Limb (tissue), 2 donors: Measurements from ENCODE around the gene FXR1.
"Not testable (repeated sequence)": the region's sequence is repeated elsewhere in the genome, so short reads cannot be mapped to it uniquely, and the experiment has no call there.

Experiments
- DNase-seq, 2 donors: peaks; one replicate each; pipeline ENCODE4 v3.0.0-alpha.2; 2016; ENCODE audit errors: extremely low spot score in 2 of 2

FXR1 gene

GRCh38 chr3:180932819-180933218 is 20.3 kb downstream of the FXR1 start:
- DNase-seq = no peak

- no peak for DNase-seq
Measured at GRCh38 chr3:180934638-180935037, 22.2 kb downstream of the FXR1 start.

- no peak for DNase-seq
Measured at GRCh38 chr3:180940826-180941225, 28.4 kb downstream of the FXR1 start.

GRCh38 chr3:180947761-180948390 is 35.4 kb downstream of the FXR1 start:
- DNase-seq = no peak

GRCh38 chr3:180959691-180960090 is 47.2 kb downstream of the FXR1 start:
- DNase-seq = no peak

- no peak for DNase-seq
Measured at GRCh38 chr3:180961087-180961486, 48.6 kb downstream of the FXR1 start.

GRCh38 chr3:180961552-180961951 is 49.1 kb downstream of the FXR1 start:
- no peak for DNase-seq

- DNase-seq = no peak
Measured at GRCh38 chr3:180962530-180962929, 50.1 kb downstream of the FXR1 start.

GRCh38 chr3:180970931-180971330 is 58.5 kb downstream of the FXR1 start:
- no peak for DNase-seq

- no peak for DNase-seq
Measured at GRCh38 chr3:180973543-180973942, 61.1 kb downstream of the FXR1 start.

- DNase-seq = no peak
Measured at GRCh38 chr3:180974286-180974685, 61.8 kb downstream of the FXR1 start.

- DNase-seq = no peak
Measured at GRCh38 chr3:180977498-180977897, 65.0 kb downstream of the FXR1 start.

- no peak for DNase-seq
Measured at GRCh38 chr3:180979961-180980360, 67.5 kb downstream of the FXR1 start.

- DNase-seq = no peak
Measured at GRCh38 chr3:180980611-180981010, 68.1 kb downstream of the FXR1 start.

GRCh38 chr3:180981912-180982311 is 69.4 kb downstream of the FXR1 start:
- no peak for DNase-seq

- DNase-seq = no peak
Measured at GRCh38 chr3:180983136-180983535, 70.7 kb downstream of the FXR1 start.

GRCh38 chr3:180986366-180986765 is 73.9 kb downstream of the FXR1 start:
- not testable (repeated sequence) for DNase-seq

GRCh38 chr3:180987344-180987743 is 74.9 kb downstream of the FXR1 start:
- no peak for DNase-seq

GRCh38 chr3:180989291-180990163 is 77.1 kb downstream of the FXR1 start, which contains the start of gene DNAJC19:
DNAJC19 (minus strand) TSS chr3:180989736; CDS start chr3:180989602, 134 bp downstream.
- DNase-seq = peak; percentile 91 to 95

GRCh38 chr3:180990505-180990904 is 78.0 kb downstream of the FXR1 start:
- no peak for DNase-seq

- no peak for DNase-seq
Measured at GRCh38 chr3:180996415-180996932, 84.0 kb downstream of the FXR1 start.

- not testable (repeated sequence) for DNase-seq
Measured at GRCh38 chr3:181002331-181002730, 89.9 kb downstream of the FXR1 start.
